Activated naive CD8-positive, alpha-beta T cell treated with anti-CD3 and anti-CD28 coated beads, Interleukin-2, amount 10 ng/mL, durations not matched to agents 7 days and 5 days (primary cell): ENCODE results near the gene MKRN3. TPM values are rescaled to one million over a fixed set of nuclear protein-coding genes. Genes with fewer than 3 reads are reported as not detected.

Experiments
- ATAC-seq: fragments of 150-1000 bp; cut with Tn5 transposase; one replicate; pipeline ENCODE4 v1.10.0; 2021; ENCODE audit warnings: low read depth, moderate library complexity
- POLR2A ChIA-PET: fragments of 350-600 bp; sonication (Branson Sonifier 250); formaldehyde crosslinking; loops from one replicate; lab custom pipeline; 2021; ENCODE audit warnings: antibody characterized with exemption; lab: Charles Lee
- DNase-seq: peaks from one replicate; pipeline ENCODE4 v3.0.0; 2021
- H3K27ac Mint-ChIP-seq: one replicate; pipeline ENCODE4 v1.8.0; 2022; ENCODE audit warnings: mild to moderate bottlenecking, mixed read lengths
- H3K27me3 Mint-ChIP-seq: one replicate; pipeline ENCODE4 v1.8.0; 2022; ENCODE audit warnings: mild to moderate bottlenecking, moderate library complexity, mixed read lengths
- H3K36me3 Mint-ChIP-seq: one replicate; pipeline ENCODE4 v1.8.0; 2021; ENCODE audit warnings: mild to moderate bottlenecking, mixed read lengths
- H3K4me1 Mint-ChIP-seq: one replicate; pipeline ENCODE4 v1.8.0; 2021; ENCODE audit warnings: mixed read lengths
- H3K4me3 Mint-ChIP-seq: one replicate; pipeline ENCODE4 v1.8.0; 2022; ENCODE audit warnings: mild to moderate bottlenecking, moderate library complexity, mixed read lengths
- H3K9me3 Mint-ChIP-seq: one replicate; pipeline ENCODE4 v1.8.0; 2021; ENCODE audit warnings: mixed read lengths
- microRNA-seq: library from miRNA; unstranded; fragments of <30 nt; microRNA quantifications from one replicate; pipeline ENCODE4 v1.2.0, GENCODE V29; 2022
- total RNA-seq, 2 experiments: library from RNA; stranded (reverse); gene quantifications; one replicate each; pipeline ENCODE4 v1.2.3, GENCODE V29; 2021

Gene MKRN3
- total RNA-seq, 2 experiments from 2014 or later: 2.9 to 3.0 TPM

DNA sequence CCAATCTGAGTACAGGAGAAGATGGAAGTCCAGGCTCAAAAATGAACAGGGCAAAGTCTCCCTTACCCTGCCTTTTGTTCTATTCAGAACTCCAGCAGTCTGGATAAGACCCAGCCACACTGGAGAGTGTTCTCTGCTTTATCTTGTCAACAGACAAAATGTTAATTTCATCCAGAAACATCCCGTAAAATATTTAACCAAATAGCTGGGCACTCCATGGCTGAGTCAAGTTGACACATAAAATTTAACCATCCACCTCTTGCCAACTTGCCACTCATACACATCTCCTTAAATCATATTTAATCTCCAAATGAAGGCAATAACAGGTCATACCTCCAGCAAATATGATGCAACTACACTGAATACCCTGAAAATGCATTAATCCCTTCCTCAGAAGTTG lies 33.6 kb downstream of the MKRN3 start:
- POLR2A ChIA-PET: no interaction called here
- Mint-ChIP-seq H3K27ac (no peak overlapping the region), H3K27me3 (no peaks in the 10 kb centered on the region), H3K4me1 (no peaks in the 10 kb centered on the region), H3K9me3 (peaks cover 2% of the 10 kb centered on the region), H3K4me3 (no peak overlapping the region), H3K36me3 (no peaks in the 10 kb centered on the region)
- ATAC-seq (no peak), DNase-seq (no peak)

DNA sequence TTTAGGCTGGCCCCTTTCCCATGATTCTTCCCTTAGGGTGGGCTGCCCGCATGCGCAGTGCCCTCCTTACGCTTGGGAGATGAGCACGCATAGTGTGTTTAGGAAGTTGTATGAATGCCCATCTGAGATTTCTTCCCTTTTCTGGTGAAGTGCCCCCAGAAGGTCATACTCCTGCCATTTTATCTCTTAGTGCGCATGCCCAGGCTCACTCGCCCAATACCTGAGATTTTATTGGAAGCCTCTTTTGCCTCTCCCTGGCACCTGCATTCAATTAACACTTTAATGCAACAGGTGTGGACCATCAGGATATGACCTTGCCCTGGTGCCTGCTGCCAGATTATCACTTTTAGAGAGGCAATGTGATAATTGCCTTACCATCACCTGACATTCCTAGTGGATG lies 36.6 kb downstream of the MKRN3 start:
- Mint-ChIP-seq H3K4me1 (no peaks in the 10 kb centered on the region), H3K36me3 (no peaks in the 10 kb centered on the region), H3K4me3 (no peak overlapping the region), H3K9me3 (peaks cover 2% of the 10 kb centered on the region), H3K27me3 (no peaks in the 10 kb centered on the region), H3K27ac (no peak overlapping the region)
- ATAC-seq: no peak
- POLR2A ChIA-PET: no interaction called here
- no peak for DNase-seq

GRCh38 chr15:23606226-23606625 lies 40.8 kb downstream of the MKRN3 start:
- H3K36me3 Mint-ChIP-seq: no peaks in the 10 kb centered on the region
- no peak for DNase-seq
- H3K4me1 Mint-ChIP-seq: no peaks in the 10 kb centered on the region
- H3K9me3 Mint-ChIP-seq: peaks cover 3% of the 10 kb centered on the region
- no peak for ATAC-seq
- POLR2A ChIA-PET: no interaction called here
- no peaks in the 10 kb centered on the region for H3K27me3 Mint-ChIP-seq
- no peak overlapping the region for H3K4me3 Mint-ChIP-seq
- H3K27ac Mint-ChIP-seq: no peak overlapping the region

DNA sequence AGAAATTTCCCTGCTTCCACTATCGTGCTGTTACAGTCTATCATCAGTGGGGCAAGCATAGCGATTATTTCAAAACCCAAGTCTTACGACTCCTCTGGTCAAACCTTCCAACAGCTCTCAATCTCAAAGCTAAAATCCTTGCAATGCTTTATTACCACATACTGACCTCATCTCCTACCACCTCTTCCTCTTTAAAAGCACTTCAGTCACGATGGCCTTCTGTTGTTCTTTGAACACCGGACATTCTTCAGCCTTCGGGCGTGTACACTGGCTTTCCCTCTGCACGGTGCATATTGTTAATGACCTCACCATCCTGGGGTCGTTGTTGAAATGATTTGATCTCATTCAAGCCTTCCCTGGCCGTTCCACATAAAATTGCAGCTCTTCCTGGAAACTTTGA lies 51.1 kb downstream of the MKRN3 start:
- Mint-ChIP-seq H3K36me3 (no peaks in the 10 kb centered on the region), H3K27me3 (no peaks in the 10 kb centered on the region), H3K4me1 (no peaks in the 10 kb centered on the region), H3K4me3 (no peak overlapping the region), H3K9me3 (peaks cover 10% of the 10 kb centered on the region), H3K27ac (no peak overlapping the region)
- POLR2A ChIA-PET: no interaction called here
- DNase-seq (no peak), ATAC-seq (no peak)

Small RNA genes within 50 kb of the gene (microRNA-seq; reads per million reads assigned to microRNA genes)
- gene MIR4508: not detected

Other genes with a start within 250 kb of the MKRN3 start
- gene GOLGA6L26, start 231.5 kb upstream of the MKRN3 start, total RNA-seq: not detected
- gene GOLGA8S, start 210.9 kb upstream of the MKRN3 start, total RNA-seq: 1 to 10 TPM; 1.2 to 1.3 TPM
- not detected for gene GOLGA6L2, start 118.4 kb upstream of the MKRN3 start, total RNA-seq
- not detected for gene MAGEL2, start 82.2 kb downstream of the MKRN3 start, total RNA-seq
- gene NDN, start 121.6 kb downstream of the MKRN3 start, total RNA-seq: 1 to 10 TPM; 3.0 to 3.5 TPM